GM12878 (cell line): ENCODE measurements around the gene COL2A1. TPM values are rescaled to one million over a fixed set of nuclear protein-coding genes. Genes with fewer than 3 reads are reported as not detected.

ENCODE experiments used
- ATAC-seq: fragments of 200-7000 bp; cut with Tn5 transposase; 3 replicates; pipeline ENCODE4 v1.9.1; 2020; ENCODE audit warnings: mild to moderate bottlenecking, moderate library complexity
- BruUV-seq: library from RNA; stranded (reverse); fragments of 400-500 nt; replicated peaks from 2 replicates; lab custom pipeline; 2021; lab: Mats Ljungman, UMichigan
- CTCF ChIA-PET: fragments of 300-600 bp; sonication (Branson Sonifier 250); formaldehyde crosslinking; extraction: SDS; loops from one replicate; lab custom pipeline; 2021; ENCODE audit warnings: inconsistent platforms; lab: Yijun Ruan, JAX
- POLR2A ChIA-PET: fragments of 350-600 bp; formaldehyde crosslinking; extraction: SDS; loops from one replicate; lab custom pipeline; 2021; ENCODE audit warnings: inconsistent platforms; lab: Charles Lee
- RAD21 ChIA-PET: fragments of 300-600 bp; sonication (Branson Sonifier 250); formaldehyde crosslinking; loops from one replicate; lab custom pipeline; 2023; ENCODE audit warnings: antibody characterized with exemption; ENCODE audit not compliant: unreplicated experiment; lab: Charles Lee
- SMC1A ChIA-PET: fragments of 300-600 bp; sonication (Branson Sonifier 250); formaldehyde crosslinking; loops from one replicate; lab custom pipeline; 2023; ENCODE audit not compliant: unreplicated experiment, uncharacterized antibody; lab: Charles Lee
- DNase-seq: peaks from one replicate; pipeline ENCODE4 v3.0.0-alpha.2; 2011; ENCODE audit warnings: low read depth, low spot score
- FAIRE-seq: peaks from 3 replicates; lab custom pipeline; 2011; peaks lifted over from hg19 to GRCh38; lab: Jason Lieb, UNC
- H2AFZ ChIP-seq: 2 replicates; pipeline ENCODE4 v1.6.0; 2011; ENCODE audit warnings: low read depth, low read length, control low read depth; ENCODE audit not compliant: control insufficient read depth
- H3K27ac ChIP-seq: 2 replicates; pipeline ENCODE4 v1.5.1; 2011; ENCODE audit warnings: control low read depth; ENCODE audit not compliant: control insufficient read depth, insufficient read depth
- H3K27me3 ChIP-seq, 2 experiments: replicated peaks in 1 of 2; 2 replicates each; pipeline versions ENCODE4 v1.6.0 to v1.6.1; 2011; ENCODE audit warnings: low read length in 1 of 2; ENCODE audit not compliant: control insufficient read depth in 2 of 2, insufficient read depth in 2 of 2
- H3K36me3 ChIP-seq, 2 experiments: 2 replicates each; pipeline ENCODE4 v1.5.1; 2011; ENCODE audit warnings: low read length in 1 of 2; ENCODE audit not compliant: control insufficient read depth in 2 of 2, insufficient read depth in 2 of 2
- H3K4me1 ChIP-seq: 2 replicates; pipeline ENCODE4 v1.6.1; 2011; ENCODE audit warnings: mild to moderate bottlenecking, low read length, moderate library complexity, mixed read lengths; ENCODE audit not compliant: control insufficient read depth, insufficient read depth
- H3K4me2 ChIP-seq: 2 replicates; pipeline ENCODE4 v1.6.0; 2011; ENCODE audit warnings: control low read depth; ENCODE audit not compliant: control insufficient read depth, insufficient read depth
- H3K4me3 ChIP-seq: fragments of 200-600 bp; sonication (generic); 2 replicates; pipeline ENCODE4 v1.5.1; 2016
- H3K79me2 ChIP-seq: 2 replicates; pipeline ENCODE4 v1.6.0; 2011; ENCODE audit warnings: low read length; ENCODE audit not compliant: control insufficient read depth, insufficient read depth
- H3K9ac ChIP-seq: 2 replicates; pipeline ENCODE4 v1.8.0; 2011; ENCODE audit warnings: low read length, control low read depth, mixed read lengths; ENCODE audit not compliant: control insufficient read depth, insufficient read depth
- H3K9me3 ChIP-seq: replicated peaks from 3 replicates; pipeline ENCODE4 v1.5.1; 2011; ENCODE audit warnings: mild to moderate bottlenecking, low read length; ENCODE audit not compliant: control insufficient read depth, insufficient read depth
- H4K20me1 ChIP-seq: 2 replicates; pipeline ENCODE4 v1.6.0; 2011; ENCODE audit not compliant: control insufficient read depth, insufficient read depth
- CEBPB ChIP-seq, 2 experiments: fragments of 150-350 bp in 1 of 2; IDR thresholded peaks; 2 replicates each; pipeline ENCODE4 v1.6.1; 2012 to 2014; ENCODE audit warnings: low read depth in 2 of 2, low read length in 2 of 2, borderline replicate concordance in 1 of 2, inconsistent platforms in 1 of 2
- CREB1 ChIP-seq: IDR thresholded peaks from 2 replicates; pipeline ENCODE4 v1.6.1; 2012; ENCODE audit warnings: low read depth, mild to moderate bottlenecking, inconsistent platforms
- CTCF ChIP-seq, 3 experiments: IDR thresholded peaks in 2 of 3; conservative IDR thresholded peaks in 1 of 3; 2 replicates each; pipeline ENCODE4 v1.5.1; 2011; ENCODE audit warnings: low read depth in 3 of 3, low read length in 3 of 3, mild to moderate bottlenecking in 3 of 3, control low read depth in 2 of 3, moderate library complexity in 2 of 3, inconsistent platforms in 1 of 3, mixed read lengths in 1 of 3; ENCODE audit not compliant: control insufficient read depth in 2 of 3, insufficient read depth in 1 of 3; ENCODE audit errors: extremely low read depth in 1 of 3
- KLF5 ChIP-seq: fragments of 450-650 bp; IDR thresholded peaks from 2 replicates; pipeline ENCODE4 v1.6.1; 2014; ENCODE audit warnings: mild to moderate bottlenecking; ENCODE audit not compliant: partially characterized antibody
- LARP7 ChIP-seq: fragments of 450-650 bp; IDR thresholded peaks from 2 replicates; pipeline ENCODE4 v1.6.1; 2017; ENCODE audit warnings: mild to moderate bottlenecking
- MEF2A ChIP-seq: IDR thresholded peaks from 2 replicates; pipeline ENCODE4 v1.6.1; 2011; ENCODE audit warnings: low read depth, mild to moderate bottlenecking, low read length, moderate library complexity; ENCODE audit not compliant: insufficient read depth
- MTA2 ChIP-seq: fragments of 450-650 bp; IDR thresholded peaks from 2 replicates; pipeline ENCODE4 v1.6.1; 2016; ENCODE audit warnings: low read depth, mild to moderate bottlenecking, moderate library complexity
- NFIC ChIP-seq: IDR thresholded peaks from 2 replicates; pipeline ENCODE4 v1.6.1; 2012; ENCODE audit warnings: low read depth, mild to moderate bottlenecking, inconsistent platforms, low read length, moderate library complexity
- NFYA ChIP-seq: IDR thresholded peaks from 2 replicates; pipeline ENCODE4 v1.6.1; 2011; ENCODE audit warnings: low read depth, mild to moderate bottlenecking, low read length, improper control_type of control experiment, borderline replicate concordance
- POLR2AphosphoS2 ChIP-seq: IDR thresholded peaks from 2 replicates; pipeline ENCODE4 v1.6.1; 2011; ENCODE audit warnings: low read depth, mild to moderate bottlenecking, low read length, improper control_type of control experiment, moderate library complexity
- TARDBP ChIP-seq: IDR thresholded peaks from 2 replicates; pipeline ENCODE4 v1.6.1; 2016; ENCODE audit warnings: borderline replicate concordance
- ZNF207 ChIP-seq: fragments of 450-650 bp; IDR thresholded peaks from 2 replicates; pipeline ENCODE4 v1.6.1; 2014; ENCODE audit warnings: antibody characterized with exemption, mild to moderate bottlenecking, borderline replicate concordance
- ZNF217 ChIP-seq: fragments of 450-650 bp; IDR thresholded peaks from 2 replicates; pipeline ENCODE4 v1.6.1; 2017; ENCODE audit warnings: antibody characterized with exemption, mild to moderate bottlenecking
- ZNF384 ChIP-seq: IDR thresholded peaks from 2 replicates; pipeline ENCODE4 v1.6.1; 2012; ENCODE audit warnings: low read depth, mild to moderate bottlenecking, low read length, improper control_type of control experiment, borderline replicate concordance
- WGBS: methylation state at CpG from one replicate; pipeline ENCODE4 v1.1.6; 2016; ENCODE audit warnings: low lambda C conversion rate; ENCODE audit not compliant: insufficient replicate concordance, insufficient coverage; ENCODE audit errors: missing lambda C conversion rate; 5-methylcytosine and 5-hydroxymethylcytosine counted together
- in situ Hi-C: fragments of 300-500 bp; cut with MboI; formaldehyde crosslinking; loops from 9 replicates; pipeline ENCODE4 v1.14.3; 2018; ENCODE audit warnings: mixed read lengths
- intact Hi-C: fragments of 100-400 bp; cut with micrococcal nuclease; formaldehyde crosslinking; loops from one replicate; pipeline ENCODE4 v1.14.2; 2022; ENCODE audit not compliant: unreplicated experiment
- polyA plus RNA-seq, 11 experiments: library from polyadenylated mRNA; depleted of rRNA in 4 of 11; unstranded in 6 of 11; stranded (reverse) in 5 of 11; fragments of >200 nt; fragmentation: Nextera tagmentation in 4 of 11; fragmentation: Illumina TruSeq in 1 of 11; extraction: Ambion mirVana in 4 of 11; extraction: Trizol in 1 of 11; gene quantifications; 1 replicate in 1 of 11; 2 replicates in 10 of 11; pipeline versions ENCODE4 v1.2.1 to v1.2.3, GENCODE V29; 2011 to 2016; ENCODE audit warnings: inconsistent platforms in 2 of 11, missing spikeins in 2 of 11, low read depth in 1 of 11
- total RNA-seq, 4 experiments: library from RNA; depleted of rRNA in 3 of 4; stranded (reverse); fragments of >200 nt in 3 of 4; fragmentation: Illumina TruSeq in 1 of 4; extraction: Trizol in 1 of 4; gene quantifications; 2 replicates each; pipeline versions ENCODE4 v1.2.1 to v1.2.3, GENCODE V29; 2013 to 2021
- TF ChIP-seq, protein P1 (sequence below): fragments of 450-650 bp; IDR thresholded peaks from 2 replicates; pipeline ENCODE4 v1.6.1; 2016; ENCODE audit warnings: mild to moderate bottlenecking
- TF ChIP-seq, protein P2 (sequence below): fragments of 450-650 bp; IDR thresholded peaks from 2 replicates; pipeline ENCODE4 v1.6.1; 2017; ENCODE audit warnings: mild to moderate bottlenecking

COL2A1 gene
- total and polyA plus RNA-seq, 10 of the 15 experiments (the other 5 are each of a cell fraction or from before 2014, with no cell fraction given): 0.06 to 0.67 (median 0.19) TPM; not detected in 1

GRCh38 chr12:47949441-47950341 is 54.6 kb downstream of the COL2A1 start (continued):
- TF ChIP-seq MEF2A (no peak), TARDBP (no peak), MTA2 (no peak)

- Histone ChIP-seq H3K27me3 (peaks cover 0 to 5% of the 10 kb centered on the region in 2 experiments; a peak in 2 of 4 replicates), H3K9ac (no peak overlapping the region), H3K79me2 (no peaks in the 10 kb centered on the region), H3K4me2 (no peak overlapping the region), H4K20me1 (no peaks in the 10 kb centered on the region), H3K27ac (no peak overlapping the region), H2AFZ (no peak overlapping the region), H3K4me3 (no peak overlapping the region), H3K4me1 (no peaks in the 10 kb centered on the region), H3K9me3 (no peaks in the 10 kb centered on the region), H3K36me3 (no peaks in the 10 kb centered on the region)
- RAD21 ChIA-PET: interaction anchor here (1.1 kb wide), 2 partner anchors 62 to 205 kb away, joined by 3 to 4 read pairs; no protein-coding TSS in a partner anchor
- ATAC-seq (no peak), FAIRE-seq (no peak), DNase-seq (no peak)
- intact Hi-C loops: loop anchor here (5.0 kb wide), 1 partner anchor 45 kb away; the partner anchor contains the start of gene VDR
- BruUV-seq: no TSS peak
- SMC1A ChIA-PET: interaction anchor here (0.7 to 1.5 kb wide), 3 partner anchors 17 to 78 kb away, joined by 3 read pairs; no protein-coding TSS in a partner anchor
- CTCF ChIA-PET: interaction anchor here (0.7 to 2.3 kb wide), 7 partner anchors 15 to 109 kb away, joined by 3 to 12 read pairs (median 3); partner anchors contain the start of gene VDR
- in situ Hi-C loops: no loop called here
- 81% methylated on average over 12 of the region's 12 CpGs for WGBS
- POLR2A ChIA-PET: no interaction called here
- TF ChIP-seq CREB1 (no peak), ZNF207 (no peak), POLR2AphosphoS2 (no peak), NFYA (no peak), CTCF (IDR thresholded peaks at IDR 0.05 in 2 of 3, conservative IDR thresholded peaks at IDR 0.05 in 1 of 3; ENCODE audit: control insufficient read depth in 2 of 3, extremely low read depth in 1 of 3, insufficient read depth in 1 of 3, low read depth in 3 of 3, low read length in 3 of 3) (no peak), LARP7 (no peak), NFIC (no peak), ZNF384 (no peak), KLF5 (no peak), ZNF217 (no peak), CEBPB (IDR thresholded peaks at IDR 0.05; ENCODE audit: borderline replicate concordance in 1 of 2, low read depth in 2 of 2, low read length in 2 of 2) (no peak)
- TF ChIP-seq, protein P1, sequence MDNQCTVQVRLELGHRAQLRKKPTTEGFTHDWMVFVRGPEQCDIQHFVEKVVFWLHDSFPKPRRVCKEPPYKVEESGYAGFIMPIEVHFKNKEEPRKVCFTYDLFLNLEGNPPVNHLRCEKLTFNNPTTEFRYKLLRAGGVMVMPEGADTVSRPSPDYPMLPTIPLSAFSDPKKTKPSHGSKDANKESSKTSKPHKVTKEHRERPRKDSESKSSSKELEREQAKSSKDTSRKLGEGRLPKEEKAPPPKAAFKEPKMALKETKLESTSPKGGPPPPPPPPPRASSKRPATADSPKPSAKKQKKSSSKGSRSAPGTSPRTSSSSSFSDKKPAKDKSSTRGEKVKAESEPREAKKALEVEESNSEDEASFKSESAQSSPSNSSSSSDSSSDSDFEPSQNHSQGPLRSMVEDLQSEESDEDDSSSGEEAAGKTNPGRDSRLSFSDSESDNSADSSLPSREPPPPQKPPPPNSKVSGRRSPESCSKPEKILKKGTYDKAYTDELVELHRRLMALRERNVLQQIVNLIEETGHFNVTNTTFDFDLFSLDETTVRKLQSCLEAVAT: no peak
- TF ChIP-seq, protein P2, sequence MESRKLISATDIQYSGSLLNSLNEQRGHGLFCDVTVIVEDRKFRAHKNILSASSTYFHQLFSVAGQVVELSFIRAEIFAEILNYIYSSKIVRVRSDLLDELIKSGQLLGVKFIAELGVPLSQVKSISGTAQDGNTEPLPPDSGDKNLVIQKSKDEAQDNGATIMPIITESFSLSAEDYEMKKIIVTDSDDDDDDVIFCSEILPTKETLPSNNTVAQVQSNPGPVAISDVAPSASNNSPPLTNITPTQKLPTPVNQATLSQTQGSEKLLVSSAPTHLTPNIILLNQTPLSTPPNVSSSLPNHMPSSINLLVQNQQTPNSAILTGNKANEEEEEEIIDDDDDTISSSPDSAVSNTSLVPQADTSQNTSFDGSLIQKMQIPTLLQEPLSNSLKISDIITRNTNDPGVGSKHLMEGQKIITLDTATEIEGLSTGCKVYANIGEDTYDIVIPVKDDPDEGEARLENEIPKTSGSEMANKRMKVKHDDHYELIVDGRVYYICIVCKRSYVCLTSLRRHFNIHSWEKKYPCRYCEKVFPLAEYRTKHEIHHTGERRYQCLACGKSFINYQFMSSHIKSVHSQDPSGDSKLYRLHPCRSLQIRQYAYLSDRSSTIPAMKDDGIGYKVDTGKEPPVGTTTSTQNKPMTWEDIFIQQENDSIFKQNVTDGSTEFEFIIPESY: no peak
These were observed 56.9 kb downstream of the COL2A1 start for GRCh38 chr12:47947341-47947740.
